SW480 (cell line): ENCODE data around the gene JAK3.

Experiments
- DNase-seq: peaks from one replicate; pipeline ENCODE4 v3.0.0-alpha.2; 2016; ENCODE audit warnings: low spot score

The JAK3 gene

DNA sequence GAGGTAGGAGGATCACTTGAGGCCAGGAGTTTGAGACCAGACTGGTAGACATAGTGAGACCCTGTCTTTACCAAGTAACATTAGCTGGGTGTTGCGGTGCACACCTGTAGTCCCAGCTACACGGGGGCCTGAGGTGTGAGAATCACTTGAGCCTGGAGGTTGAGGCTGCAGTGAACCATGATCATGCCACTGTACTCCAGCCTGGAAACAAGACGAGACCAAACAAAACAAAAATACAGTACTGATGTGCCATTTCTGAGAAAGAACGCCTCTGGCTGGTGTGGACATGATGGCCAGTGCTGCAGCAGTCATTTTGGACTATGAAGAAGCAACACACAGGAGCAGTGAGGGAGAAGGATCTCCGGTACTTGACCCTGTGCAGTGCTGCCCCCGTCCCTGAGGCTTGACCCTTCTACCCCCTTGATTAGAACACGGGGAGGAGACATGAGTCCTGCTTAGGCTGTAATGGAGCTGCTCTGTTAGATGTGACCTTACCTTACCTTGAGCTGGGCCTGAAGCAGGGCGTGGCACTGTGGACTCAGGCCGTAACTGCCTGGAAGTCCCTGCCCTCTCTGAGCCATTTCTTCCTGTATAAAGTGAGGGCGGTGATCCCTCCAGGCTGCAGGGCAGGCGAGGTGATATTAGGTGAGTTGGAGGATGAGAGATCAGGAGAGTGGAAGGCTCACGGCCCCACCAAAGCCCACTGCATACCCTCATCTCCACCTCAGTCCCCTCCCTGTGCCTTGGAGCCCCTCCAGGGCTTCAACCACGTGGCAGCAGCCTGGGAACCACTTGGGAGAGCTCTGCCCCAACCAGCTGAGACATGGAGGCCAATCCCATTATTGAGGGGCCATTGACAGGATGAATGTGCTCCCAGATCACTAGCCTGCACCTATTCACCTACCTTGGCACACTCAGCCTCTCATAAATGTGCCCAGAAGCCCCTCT, 17.9 kb upstream of the JAK3 start:
- DNase-seq, result peak; percentile 80

DNA sequence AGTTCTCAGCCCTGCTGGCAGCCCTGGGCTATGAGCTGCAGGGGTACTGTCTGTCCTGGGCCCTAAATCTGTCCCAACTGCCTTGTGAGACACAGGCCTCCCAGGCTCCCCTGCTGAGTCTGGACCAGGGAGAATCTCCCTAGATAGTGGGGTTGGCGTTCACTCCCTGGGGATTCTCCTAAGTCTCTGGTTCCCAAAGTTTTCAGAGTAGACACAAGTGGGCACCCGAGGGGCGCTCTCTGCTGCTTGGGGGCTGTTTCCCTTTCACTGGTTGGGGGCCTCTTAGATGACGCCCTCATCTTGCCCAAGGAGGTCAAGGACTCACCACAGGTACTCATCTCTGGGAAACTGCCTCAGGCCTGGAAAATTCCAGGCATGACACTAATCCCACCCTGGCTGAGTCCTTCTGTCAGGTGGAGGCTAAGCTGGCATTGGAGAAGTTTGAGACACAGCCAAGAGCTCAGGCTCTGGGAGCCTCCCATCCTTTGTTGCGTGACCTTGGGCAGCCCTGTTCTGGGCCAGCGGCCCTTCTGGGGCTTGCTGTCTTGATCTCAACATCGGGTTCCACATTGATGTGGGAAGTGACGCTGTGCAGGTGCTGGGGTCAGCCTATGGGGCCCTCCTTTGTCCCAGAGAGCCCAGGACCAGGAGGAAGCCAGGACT, 15.9 kb upstream of the JAK3 start:
- DNase-seq, result no peak

DNA sequence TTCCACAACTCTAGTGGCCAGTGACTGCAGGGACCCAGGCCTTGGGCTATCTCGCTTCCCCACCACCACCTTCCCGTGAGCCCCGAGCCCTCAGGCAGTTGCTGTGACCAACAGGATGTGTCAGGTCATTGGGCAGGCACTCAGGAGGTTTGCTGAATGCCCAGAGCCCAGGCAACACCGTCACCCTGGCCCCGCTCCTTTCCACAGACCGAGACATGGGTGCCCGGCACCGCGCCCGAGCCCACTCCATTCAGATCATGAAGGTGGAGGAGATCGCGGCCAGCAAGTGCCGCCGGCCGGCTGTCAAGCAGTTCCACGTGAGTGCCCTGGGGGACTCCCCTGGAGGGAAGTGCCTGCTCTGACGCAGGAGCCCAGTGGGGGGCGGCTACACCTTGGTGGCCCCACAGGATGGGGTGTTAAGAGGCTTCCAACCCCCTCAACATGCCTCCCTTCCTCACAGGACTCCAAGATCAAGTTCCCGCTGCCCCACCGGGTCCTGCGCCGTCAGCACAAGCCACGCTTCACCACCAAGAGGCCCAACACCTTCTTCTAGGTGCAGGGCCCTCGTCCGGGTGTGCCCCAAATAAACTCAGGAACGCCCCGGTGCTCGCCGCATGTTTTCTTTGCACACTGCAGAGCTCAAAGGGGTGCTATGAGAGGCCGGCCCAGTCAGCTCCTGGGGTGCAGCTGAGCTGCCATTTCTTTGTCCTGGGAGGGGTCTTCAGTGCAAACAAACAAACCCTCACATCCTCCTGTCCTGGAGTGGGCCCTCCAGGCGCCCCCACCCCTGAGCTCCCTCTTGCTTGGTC, 15.1 kb upstream of the JAK3 start:
- DNase-seq, result no peak

DNA sequence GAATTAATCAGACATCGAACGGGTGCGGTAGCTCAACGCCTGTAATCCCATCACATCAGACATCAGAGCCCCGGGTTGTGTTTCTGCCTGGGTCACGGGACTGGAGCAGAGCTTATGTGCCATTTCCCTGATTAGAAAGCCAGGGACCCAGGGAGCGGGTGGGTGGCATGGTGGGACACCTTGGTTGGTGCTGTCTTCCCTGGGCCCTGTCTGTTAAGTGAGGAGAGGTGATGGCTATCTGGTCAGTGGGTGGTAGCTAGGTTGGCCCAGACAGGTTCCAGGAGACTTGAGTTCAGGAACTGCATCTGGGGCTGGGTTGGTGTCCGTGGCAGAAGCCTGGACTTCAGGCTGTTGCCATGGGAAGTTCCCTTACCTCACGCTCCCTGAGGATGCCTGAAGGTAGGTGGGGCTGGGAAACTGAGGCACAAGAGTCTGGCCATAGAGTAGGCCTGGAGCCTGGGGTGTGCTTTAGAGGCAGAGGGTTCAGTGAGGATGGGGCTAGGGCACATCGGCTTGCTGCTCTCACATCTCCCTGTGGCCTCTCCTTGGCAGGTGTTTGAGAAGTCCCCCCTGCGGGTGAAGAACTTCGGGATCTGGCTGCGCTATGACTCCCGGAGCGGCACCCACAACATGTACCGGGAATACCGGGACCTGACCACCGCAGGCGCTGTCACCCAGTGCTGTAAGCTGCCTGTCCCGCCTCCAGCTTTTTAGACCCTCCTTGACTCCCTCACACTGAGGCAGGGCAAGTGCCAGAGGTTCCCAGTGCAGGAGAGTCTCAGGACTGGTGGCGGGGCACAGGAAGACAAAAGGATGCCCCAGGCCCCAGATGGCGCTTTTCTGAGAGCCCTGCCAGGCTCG, 14.0 kb upstream of the JAK3 start:
- no peak for DNase-seq

DNA sequence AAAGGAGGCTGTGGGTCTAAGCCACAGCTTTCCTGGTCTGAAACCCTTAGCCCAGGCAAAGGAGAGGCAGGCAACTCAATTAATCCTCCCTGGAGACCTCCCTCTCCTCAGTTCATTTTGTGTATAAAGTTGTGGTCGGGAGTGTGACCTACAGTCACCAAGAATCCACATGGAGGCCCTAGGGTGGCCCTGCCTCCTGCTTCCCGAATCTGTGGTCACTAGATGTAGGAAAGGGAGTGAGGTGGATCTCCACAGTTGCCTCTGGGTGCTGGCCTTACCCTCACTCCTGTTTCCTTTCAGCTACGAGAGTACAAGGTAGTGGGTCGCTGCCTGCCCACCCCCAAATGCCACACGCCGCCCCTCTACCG, 13.2 kb upstream of the JAK3 start:
- DNase-seq, result no peak

DNA sequence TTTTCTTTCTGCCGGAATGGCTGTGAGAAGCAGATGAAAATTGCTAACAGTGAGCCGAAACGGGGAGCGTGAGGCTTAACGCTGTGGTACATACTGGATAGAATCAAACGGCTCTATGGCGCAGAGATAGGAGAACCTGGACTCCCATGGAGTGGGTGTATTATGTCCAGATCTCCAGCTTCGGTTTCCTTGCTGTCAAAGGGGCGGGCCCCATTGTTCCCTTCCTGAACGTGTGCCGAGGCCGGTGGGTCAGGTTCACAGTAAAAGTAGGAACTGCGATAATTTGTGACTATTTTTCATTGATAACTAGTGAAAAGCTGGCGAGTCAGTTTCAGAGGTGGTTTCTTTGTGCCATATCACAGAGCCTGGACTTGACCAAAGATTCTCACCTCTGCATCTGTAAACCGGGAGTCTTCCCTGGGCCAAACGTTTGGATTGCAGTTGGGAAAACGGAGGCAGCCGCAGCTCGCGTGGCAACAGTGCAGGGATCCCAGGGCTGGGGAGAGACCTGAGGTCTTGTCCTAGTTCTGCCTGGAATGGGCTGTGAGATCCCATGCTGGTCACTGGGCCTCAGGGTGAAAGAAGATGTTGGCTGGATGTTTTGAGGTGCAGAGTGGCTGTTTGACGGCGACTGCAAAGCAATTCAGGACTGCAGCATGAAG, 12.7 kb upstream of the JAK3 start:
- no peak for DNase-seq

DNA sequence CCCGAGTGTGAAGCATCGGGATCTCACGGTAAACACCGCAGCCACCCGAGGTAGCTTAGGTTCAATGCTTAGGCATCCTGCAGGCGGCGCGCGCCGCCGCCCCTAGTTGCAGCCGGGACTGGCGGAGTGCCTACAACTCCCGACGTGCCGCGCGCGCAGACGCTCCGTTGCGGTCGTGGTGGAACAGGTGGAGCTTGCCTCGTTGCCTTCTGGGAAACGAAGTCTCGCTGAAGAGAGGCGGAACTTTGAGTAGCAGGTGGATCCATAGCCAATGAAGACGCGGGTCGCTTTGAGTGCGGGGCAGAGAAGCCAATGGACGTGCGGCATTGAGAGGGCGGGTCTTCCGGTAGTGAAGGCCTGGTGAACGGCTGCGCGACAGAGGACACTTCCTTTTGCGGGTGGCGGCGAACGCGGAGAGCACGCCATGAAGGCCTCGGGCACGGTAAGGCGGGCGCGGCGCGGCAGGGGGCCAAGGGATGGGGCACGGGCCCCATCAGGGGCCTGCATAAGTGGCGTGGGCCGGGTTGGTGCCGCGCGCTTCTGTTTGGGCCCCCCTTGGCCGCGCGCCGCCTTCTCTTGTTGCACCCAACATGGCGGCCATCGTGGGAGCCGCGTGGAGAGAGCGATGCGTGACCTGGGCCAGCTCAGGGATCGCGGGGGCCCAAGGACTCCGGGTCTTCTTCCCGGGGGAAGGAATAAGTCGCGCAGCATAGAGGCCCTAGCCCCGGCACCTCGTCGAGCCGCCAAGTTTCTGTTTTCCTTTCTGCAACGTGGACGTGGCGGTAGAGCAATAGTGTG, 11.9 kb upstream of the JAK3 start, which contains the start of gene RPL18A:
Gene RPL18A (plus strand): TSS at position 378 of the 798 bp plus-strand sequence. CDS start 47 bp downstream, at position 425.
- peak; percentile 100 for DNase-seq

DNA sequence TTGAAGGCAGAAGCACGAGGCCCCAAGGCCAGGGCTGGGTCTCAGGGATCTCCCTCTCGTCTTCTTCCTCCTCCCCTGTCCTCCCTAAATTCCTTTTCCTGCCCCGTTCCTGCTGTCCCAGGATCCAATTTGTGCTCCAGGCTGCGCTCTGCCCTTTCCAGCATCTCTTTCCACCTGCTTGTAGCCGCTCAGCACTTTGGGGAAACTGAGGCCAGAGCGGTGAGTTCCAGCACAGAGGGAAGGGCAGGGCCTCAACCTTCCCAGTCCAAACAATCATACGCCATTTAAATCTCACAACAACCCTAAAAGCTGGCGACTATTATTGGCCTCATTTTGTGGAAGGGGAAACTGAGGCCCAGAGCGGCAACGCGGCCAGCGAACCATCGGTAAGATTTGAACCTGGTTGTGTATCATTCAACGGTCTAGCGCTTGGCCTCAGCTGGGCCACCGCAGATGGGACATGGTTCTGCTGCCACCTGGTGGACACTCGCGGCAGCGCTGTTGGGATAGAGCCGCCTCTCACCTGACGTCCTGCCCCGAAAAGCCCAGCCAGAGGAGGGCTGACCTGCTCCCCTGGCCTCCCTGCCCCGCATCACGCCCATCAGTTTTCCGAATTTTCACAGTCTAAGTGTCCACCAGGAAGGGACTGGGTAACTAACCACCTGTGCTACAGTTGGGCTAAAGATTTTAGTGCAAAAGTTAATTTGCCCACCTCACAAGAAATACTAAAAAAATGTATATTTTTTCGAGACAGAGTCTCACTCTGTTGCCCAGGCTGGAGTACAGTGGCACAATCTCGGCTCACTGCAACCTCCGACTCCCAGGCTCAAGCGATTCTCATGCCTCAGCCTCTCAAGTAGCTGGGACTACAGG, 7.7 kb upstream of the JAK3 start:
- DNase-seq, result peak; percentile 61

DNA sequence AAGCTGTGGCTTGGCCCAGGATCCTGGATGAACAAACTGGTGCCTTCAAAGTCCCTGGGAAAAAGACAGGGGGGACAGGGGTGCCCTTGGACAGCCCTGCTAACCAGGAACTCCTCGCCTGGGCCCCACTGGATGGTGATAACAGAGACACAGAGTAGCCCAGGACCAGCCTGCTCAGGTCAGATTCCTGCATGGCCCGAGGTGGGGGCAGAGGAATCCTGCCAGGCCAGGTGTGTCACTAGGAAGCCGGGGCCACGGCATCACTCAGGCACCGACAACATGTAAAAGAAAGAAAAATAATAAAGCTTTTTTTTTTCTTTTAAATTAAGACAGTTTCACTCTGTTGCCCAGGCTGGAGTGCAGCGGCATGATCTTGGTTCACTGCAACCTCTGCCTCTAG, 6.3 kb upstream of the JAK3 start:
- DNase-seq, result no peak

DNA sequence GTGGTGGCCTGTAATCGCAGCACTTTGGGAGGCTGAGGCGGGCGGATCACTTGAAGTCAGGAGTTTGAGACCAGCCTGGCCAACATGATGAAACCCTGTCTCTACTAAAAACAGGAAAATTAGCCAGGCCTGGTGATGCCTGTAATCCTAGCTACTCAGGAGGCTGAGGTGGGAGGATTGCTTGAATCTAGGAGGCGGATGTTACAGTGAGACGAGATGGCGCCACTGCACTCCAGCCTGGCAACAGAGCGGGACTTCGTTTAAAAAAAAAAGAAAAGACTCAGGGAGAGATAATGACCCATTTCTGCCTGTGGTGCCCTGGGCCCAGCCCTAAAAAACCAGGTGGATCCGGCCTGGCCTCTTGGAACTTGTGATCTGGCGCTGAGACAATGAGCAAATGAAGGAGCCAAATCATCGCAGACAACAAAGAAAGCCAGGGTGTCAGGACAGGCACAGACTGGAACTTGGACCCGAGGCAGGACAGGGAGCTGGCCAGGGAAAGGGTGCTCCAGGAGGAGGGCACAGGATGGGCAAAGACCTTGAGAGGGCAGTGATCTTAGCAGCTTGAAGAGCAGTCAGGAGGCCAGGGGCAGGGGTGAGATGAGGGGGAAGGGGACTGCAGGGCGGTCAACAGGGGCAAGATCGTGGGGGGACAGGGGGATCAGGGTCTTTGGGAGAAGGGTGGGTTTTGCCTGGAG, 962 bp upstream of the JAK3 start:
- no peak for DNase-seq

DNA sequence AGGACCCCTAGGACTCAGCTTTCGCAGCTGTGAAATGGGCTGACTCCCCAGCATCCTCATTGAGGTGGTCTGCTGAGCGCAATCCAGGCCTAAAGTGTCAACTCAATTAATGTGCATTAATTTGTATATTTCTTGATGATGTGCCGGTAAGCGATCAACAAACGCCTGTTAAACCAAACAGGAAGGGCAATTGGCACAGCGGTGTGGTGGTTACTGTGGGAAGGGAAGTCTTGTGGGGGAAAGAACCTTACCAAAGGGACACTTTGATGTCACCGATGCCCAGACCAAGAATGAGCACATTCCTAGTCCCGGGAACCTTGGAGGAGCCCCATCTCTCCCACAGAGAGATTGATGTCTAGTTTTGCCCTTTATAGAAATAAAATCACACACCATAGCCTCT, 1.6 kb downstream of the JAK3 start:
- DNase-seq, result no peak

DNA sequence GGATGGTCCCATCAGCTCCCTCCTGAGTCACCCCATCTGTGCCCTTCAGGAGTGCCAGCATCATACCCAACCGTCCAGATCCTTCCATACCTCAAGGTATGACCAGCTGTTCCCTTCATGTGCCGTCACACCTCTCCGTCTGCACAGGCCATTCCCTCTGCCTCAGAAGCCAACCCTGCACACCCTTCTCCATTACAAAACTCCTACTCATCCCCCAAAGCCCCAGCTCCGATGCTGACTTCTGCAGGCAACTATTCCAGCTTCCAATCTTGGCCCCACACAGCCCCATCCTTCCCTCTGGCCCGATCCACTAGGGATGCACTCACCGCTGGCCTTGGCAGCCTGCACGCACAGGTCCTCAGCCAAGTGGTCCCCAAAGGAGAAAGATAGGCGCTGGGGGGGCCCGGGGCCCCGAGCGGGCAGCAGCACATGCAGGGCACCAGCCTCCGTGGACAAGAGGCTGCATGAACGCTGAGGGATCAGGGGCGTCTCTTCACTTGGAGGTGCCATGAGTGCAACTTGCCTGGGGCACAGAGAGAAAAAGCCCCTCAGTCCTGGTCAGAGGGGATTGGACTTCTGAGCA, 3.8 kb downstream of the JAK3 start:
- DNase-seq, result no peak

DNA sequence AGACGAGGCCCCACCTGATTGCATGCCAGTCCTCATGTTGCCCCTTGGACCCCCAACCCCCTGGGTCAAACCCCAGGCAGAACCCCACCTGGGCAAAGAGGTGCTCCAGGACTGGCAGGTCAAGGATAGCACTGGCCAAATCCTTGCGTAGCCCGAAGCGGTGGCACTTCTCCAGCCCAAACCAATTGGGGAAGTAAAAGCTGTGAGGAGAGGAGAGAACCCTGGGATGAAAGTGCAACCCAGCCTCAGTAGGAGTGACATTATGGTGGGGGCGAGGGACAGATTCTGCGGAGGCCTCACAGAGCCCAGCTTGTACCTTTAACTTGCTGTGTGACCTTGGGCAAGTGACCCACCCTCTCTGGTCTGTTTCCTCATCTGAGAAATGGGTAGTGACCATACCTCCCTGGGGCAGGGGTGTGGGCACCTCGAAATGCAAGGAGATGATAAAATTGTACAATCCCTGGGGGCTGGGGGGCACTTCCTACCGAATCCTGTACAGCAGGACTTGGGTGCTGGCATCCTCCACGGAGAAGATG, 4.4 kb downstream of the JAK3 start:
- no peak for DNase-seq

DNA sequence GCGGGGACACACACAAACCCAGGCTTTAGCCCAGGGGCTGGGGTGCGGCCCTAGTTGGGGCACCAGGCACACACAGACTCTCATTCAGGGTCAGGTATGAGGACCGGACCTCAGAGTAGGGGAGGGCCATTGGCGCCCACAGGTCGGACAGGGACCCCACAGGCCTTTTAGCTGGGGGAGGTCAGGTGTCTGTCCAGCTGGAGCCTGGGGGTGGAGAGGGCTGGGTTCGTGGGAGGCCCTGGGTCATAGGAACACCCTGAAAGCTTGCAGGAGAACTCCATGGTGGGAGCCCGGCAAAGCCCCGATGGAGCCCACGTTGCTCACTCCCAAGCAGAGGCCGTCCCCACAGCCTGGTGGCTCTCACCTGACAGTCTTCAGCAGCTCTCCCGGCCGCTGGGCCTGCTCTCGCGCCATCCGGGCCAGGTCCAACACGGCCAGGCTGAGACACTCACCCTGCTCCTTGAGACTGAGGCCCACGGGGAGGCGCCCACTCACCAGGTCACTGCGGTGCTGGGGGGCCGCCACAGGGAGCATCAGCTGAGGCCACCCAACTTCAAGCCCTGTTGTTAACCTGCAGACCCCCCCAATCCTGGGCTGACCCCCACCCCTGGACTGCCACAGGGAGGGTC, 5.0 kb downstream of the JAK3 start:
- no peak for DNase-seq

DNA sequence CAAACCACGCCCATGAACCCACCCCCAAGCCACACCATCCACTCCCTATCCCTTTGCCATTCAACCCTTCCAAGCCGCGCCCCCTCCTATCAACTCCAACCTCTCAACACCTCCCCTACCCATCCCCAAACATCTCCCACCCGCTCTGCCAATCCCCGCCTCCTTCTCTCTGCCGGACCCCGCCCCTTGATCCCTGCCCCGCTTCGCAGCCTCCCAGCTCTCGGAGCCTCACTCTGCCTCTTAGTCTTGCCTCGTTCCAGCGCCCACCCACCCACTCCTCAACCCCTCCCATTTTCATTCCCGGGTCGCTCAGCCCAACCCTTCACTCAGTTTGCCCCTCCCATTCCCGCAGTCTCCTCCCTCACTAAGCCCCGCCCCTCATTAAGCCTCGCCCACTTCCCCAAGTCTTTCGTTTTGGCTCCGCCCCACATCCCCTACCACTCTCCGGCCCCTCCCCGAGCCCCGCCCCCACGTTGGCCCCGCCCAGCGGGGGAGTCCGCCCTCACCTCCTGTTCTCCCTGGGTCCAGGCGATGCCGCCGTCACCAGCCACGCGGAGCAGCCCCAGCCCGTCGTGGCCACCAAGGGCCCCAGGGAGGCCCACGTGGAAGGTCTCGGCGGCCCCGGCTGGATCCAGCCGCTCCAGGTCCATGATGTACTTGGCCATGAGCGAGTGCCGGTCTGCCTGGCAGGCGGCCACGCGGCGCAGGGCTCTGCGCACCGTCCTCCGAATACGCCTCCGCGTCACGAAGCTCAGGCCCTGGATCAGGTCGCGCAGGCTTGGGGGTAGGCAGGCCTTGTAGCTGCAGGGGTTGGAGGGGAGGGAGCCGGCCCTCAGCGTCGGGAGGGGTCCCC, 5.7 kb downstream of the JAK3 start:
- peak; percentile 77 for DNase-seq

DNA sequence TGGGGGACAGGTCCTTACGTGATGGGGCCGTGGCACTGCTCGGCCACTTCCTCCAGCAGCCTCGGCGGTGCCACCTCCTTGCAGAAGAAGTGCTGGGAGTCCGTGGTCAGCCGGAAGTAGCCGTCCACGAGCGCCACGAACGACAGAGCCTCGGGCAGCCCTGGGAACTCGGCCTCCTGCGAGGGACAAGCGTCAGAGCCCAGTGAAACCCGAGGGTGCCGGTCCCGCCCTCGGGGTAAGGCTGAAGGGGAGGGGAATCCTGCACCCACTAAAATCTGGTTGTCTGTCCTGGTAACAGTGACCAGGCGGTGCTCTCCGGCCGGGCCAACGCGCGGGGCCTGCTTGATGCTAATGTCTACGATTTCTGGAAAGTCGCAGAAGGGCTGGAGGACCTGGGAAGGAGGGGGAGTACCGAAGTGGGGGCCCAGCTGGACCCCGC, 6.4 kb downstream of the JAK3 start:
- DNase-seq, result no peak
